Esophagus squamous epithelium (tissue), 4 donors: ENCODE measurements around the gene LAT.

Experiments used
- POLR2A ChIP-seq, 4 donors: fragments of 450-650 bp; IDR thresholded peaks; one replicate each; pipeline ENCODE4 v1.6.1; 2017; ENCODE audit warnings: antibody characterized with exemption in 4 of 4, mild to moderate bottlenecking in 4 of 4, moderate library complexity in 3 of 4
- TF ChIP-seq, protein P1 (sequence below), 6 experiments: fragments of 450-650 bp in 4 of 6; fragments of 200-600 bp in 2 of 6; sonication (generic) in 2 of 6; IDR thresholded peaks; one replicate each; pipeline ENCODE4 v1.5.1; 2016 to 2019; ENCODE audit warnings: antibody characterized with exemption in 6 of 6, mild to moderate bottlenecking in 4 of 6, moderate library complexity in 4 of 6

DNA sequence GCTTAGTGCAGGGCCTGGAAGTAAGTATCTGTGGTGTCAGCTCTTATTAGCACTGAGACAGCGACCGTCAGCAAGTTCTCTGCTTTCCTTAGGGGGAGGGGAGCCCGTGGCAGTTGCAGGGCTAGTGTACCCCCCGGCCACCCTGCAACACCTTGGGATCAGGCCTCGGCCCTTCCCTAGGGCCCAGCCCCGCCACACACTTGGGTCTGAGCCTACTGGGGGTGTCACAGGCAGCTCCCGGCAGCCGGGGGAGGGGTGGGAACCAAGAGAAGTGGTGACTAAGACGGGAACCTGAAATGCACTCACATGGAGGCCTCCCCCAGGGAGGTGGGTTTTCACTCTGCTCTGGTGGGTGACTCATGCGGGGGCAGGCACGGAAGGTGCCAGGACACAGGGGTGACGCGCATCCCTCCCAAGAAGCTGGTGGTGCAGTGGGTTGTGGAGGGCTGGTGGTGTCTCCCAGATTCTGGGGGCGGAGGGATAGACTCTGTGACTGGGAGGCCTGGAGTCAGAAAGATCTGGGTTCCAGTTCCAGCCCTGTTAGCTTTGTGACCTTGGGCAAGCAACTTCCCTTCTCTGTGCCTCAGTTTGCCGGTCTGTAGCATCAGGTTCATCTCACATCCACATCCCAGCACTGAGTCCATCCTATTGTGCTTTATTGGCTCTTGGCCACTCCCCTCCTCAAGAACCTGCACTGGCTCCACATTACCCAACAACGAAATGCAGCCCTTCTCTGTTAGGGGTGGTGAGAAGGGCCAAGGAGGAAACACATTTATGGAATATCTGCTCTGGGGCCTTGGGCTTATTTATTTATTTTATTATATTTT, 44.5 kb downstream of the LAT start:
- TF ChIP-seq, protein P1, sequence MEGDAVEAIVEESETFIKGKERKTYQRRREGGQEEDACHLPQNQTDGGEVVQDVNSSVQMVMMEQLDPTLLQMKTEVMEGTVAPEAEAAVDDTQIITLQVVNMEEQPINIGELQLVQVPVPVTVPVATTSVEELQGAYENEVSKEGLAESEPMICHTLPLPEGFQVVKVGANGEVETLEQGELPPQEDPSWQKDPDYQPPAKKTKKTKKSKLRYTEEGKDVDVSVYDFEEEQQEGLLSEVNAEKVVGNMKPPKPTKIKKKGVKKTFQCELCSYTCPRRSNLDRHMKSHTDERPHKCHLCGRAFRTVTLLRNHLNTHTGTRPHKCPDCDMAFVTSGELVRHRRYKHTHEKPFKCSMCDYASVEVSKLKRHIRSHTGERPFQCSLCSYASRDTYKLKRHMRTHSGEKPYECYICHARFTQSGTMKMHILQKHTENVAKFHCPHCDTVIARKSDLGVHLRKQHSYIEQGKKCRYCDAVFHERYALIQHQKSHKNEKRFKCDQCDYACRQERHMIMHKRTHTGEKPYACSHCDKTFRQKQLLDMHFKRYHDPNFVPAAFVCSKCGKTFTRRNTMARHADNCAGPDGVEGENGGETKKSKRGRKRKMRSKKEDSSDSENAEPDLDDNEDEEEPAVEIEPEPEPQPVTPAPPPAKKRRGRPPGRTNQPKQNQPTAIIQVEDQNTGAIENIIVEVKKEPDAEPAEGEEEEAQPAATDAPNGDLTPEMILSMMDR (IDR thresholded peaks at IDR 0.05): no peak
- no peak for TF ChIP-seq POLR2A (IDR thresholded peaks at IDR 0.05)
